Mesenchymal stem cell (in vitro differentiated cells and primary cell): Measurements from ENCODE around the gene STXBP4.

ENCODE experiments used
- DNase-seq: peaks from one replicate; pipeline ENCODE4 v3.0.0-alpha.2; 2013
- H2AFZ ChIP-seq: one replicate; pipeline ENCODE4 v1.6.1; 2013; ENCODE audit warnings: low read depth, mild to moderate bottlenecking, control low read depth, inconsistent platforms, low read length, moderate library complexity
- H2AK5ac ChIP-seq: 2 replicates; pipeline ENCODE4 v1.6.1; 2013; ENCODE audit warnings: low read length, moderate library complexity, mild to moderate bottlenecking, inconsistent platforms; ENCODE audit not compliant: severe bottlenecking
- H2BK120ac ChIP-seq: one replicate; pipeline ENCODE4 v1.6.1; 2013; ENCODE audit warnings: low read depth, mild to moderate bottlenecking, inconsistent platforms, low read length, moderate library complexity
- H2BK12ac ChIP-seq, 2 experiments: one replicate each; pipeline ENCODE4 v1.6.1; 2013; ENCODE audit warnings: inconsistent platforms in 2 of 2, low read length in 2 of 2, mild to moderate bottlenecking in 2 of 2, moderate library complexity in 2 of 2, control low read depth in 1 of 2
- H2BK15ac ChIP-seq: one replicate; pipeline ENCODE4 v1.6.1; 2013; ENCODE audit warnings: mild to moderate bottlenecking, low read depth, inconsistent platforms; ENCODE audit not compliant: poor library complexity, severe bottlenecking
- H2BK5ac ChIP-seq: 2 replicates; pipeline ENCODE4 v1.6.1; 2013; ENCODE audit warnings: low read depth, mild to moderate bottlenecking, low read length, control low read depth, inconsistent platforms; ENCODE audit not compliant: poor library complexity, severe bottlenecking
- H3K14ac ChIP-seq, 2 experiments: one replicate each; pipeline ENCODE4 v1.6.1; 2013; ENCODE audit warnings: inconsistent platforms in 2 of 2, low read length in 2 of 2, control low read depth in 1 of 2, mild to moderate bottlenecking in 1 of 2, moderate library complexity in 1 of 2
- H3K18ac ChIP-seq, 2 experiments: one replicate each; pipeline ENCODE4 v1.6.1; 2013; ENCODE audit warnings: inconsistent platforms in 2 of 2, low read length in 2 of 2, control low read depth in 1 of 2, low read depth in 1 of 2, mild to moderate bottlenecking in 1 of 2
- H3K23ac ChIP-seq, 2 experiments: one replicate each; pipeline ENCODE4 v1.6.1; 2013; ENCODE audit warnings: inconsistent platforms in 2 of 2, low read length in 2 of 2, mild to moderate bottlenecking in 2 of 2, moderate library complexity in 2 of 2, control low read depth in 1 of 2
- H3K27ac ChIP-seq: 2 replicates; pipeline ENCODE4 v1.5.1; 2013; ENCODE audit warnings: mild to moderate bottlenecking, moderate library complexity, low read length, control low read depth, inconsistent platforms; ENCODE audit not compliant: poor library complexity, severe bottlenecking
- H3K27me3 ChIP-seq, 2 experiments: 2 replicates each; pipeline versions ENCODE4 v1.6.1 to v1.7.0; 2013; ENCODE audit warnings: low read length in 2 of 2, mild to moderate bottlenecking in 2 of 2, moderate library complexity in 2 of 2, control low read depth in 1 of 2, inconsistent platforms in 1 of 2; ENCODE audit not compliant: control insufficient read depth in 1 of 2, insufficient read depth in 1 of 2
- H3K36me3 ChIP-seq, 2 experiments: 2 replicates each; pipeline versions ENCODE4 v1.6.1 to v1.7.0; 2013; ENCODE audit warnings: low read length in 2 of 2, control low read depth in 1 of 2, inconsistent platforms in 1 of 2, low read depth in 1 of 2, mild to moderate bottlenecking in 1 of 2; ENCODE audit not compliant: insufficient read depth in 2 of 2, control insufficient read depth in 1 of 2
- H3K4ac ChIP-seq, 2 experiments: one replicate each; pipeline ENCODE4 v1.6.1; 2013; ENCODE audit warnings: inconsistent platforms in 2 of 2, low read length in 2 of 2, mild to moderate bottlenecking in 2 of 2, moderate library complexity in 2 of 2, control low read depth in 1 of 2, low read depth in 1 of 2
- H3K4me1 ChIP-seq: 2 replicates; pipeline ENCODE4 v1.6.1; 2013; ENCODE audit warnings: low read depth, low read length, control low read depth; ENCODE audit not compliant: control insufficient read depth, insufficient read depth
- H3K4me2 ChIP-seq: 2 replicates; pipeline ENCODE4 v1.6.1; 2013; ENCODE audit warnings: low read length, mild to moderate bottlenecking, inconsistent platforms; ENCODE audit not compliant: poor library complexity, severe bottlenecking
- H3K4me3 ChIP-seq, 2 experiments: 2 replicates each; pipeline versions ENCODE4 v1.5.1 to v1.7.0; 2013; ENCODE audit warnings: low read length in 2 of 2, mild to moderate bottlenecking in 2 of 2, control low read depth in 1 of 2, low read depth in 1 of 2; ENCODE audit not compliant: insufficient read depth in 1 of 2
- H3K79me1 ChIP-seq: replicated peaks from 2 replicates; pipeline ENCODE4 v1.6.1; 2013; ENCODE audit warnings: mild to moderate bottlenecking, control low read depth, low read length, inconsistent platforms; ENCODE audit not compliant: poor library complexity, severe bottlenecking
- H3K9ac ChIP-seq: 2 replicates; pipeline ENCODE4 v1.7.0; 2013; ENCODE audit warnings: mild to moderate bottlenecking, low read length, moderate library complexity
- H3K9me3 ChIP-seq: 2 replicates; pipeline ENCODE4 v1.7.0; 2013; ENCODE audit warnings: mild to moderate bottlenecking, low read length; ENCODE audit not compliant: control insufficient read depth
- H4K8ac ChIP-seq: one replicate; pipeline ENCODE4 v1.6.1; 2013; ENCODE audit warnings: inconsistent platforms, mild to moderate bottlenecking, low read length, moderate library complexity
- H4K91ac ChIP-seq: one replicate; pipeline ENCODE4 v1.6.1; 2013; ENCODE audit warnings: mild to moderate bottlenecking, low read length, inconsistent platforms
- WGBS: methylation state at CpG from one replicate; pipeline ENCODE4 v1.1.7; 2013; ENCODE audit warnings: mixed read lengths; 5-methylcytosine and 5-hydroxymethylcytosine counted together

Gene STXBP4

DNA sequence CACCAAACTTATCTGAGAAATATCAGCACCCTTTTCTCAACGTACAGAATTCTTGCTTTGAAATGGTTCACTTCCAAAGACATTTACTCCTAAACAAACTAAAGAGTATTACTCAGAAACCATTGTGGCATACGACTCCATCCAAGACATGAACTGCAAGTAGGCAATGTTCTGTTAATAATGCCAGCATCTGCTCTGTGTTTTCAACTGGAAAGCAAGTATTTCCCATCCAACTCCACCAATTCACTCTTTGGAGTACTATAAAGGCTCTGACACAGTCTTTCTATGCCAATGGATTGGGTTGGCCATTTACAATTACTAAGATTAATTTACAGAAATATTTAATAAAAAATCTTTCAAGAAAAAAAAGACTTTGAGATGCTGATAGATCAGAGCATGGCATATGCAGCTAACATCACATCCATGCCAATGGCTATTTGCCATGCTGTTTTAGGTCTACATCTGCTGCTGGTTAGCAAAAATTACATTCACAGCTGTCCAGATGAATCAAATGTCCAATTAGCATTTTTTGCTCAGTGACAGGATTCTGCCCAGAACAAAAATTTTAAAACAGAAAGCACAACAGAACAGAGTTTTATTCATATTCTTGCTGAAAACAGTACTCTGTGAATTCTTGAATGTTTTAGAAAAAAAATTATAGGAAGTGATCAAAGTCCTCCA, 230.3 kb downstream of the STXBP4 start:
- Histone ChIP-seq H4K8ac (no peak overlapping the region), H2AFZ (no peak overlapping the region), H3K4ac (no peak overlapping the region), H3K4me2 (no peak overlapping the region), H3K23ac (no peak overlapping the region), H3K9ac (no peak overlapping the region), H2BK5ac (no peak overlapping the region), H3K79me1 (no peaks in the 10 kb centered on the region), H3K27me3 (peaks cover 0 to 3% of the 10 kb centered on the region in 2 experiments), H2BK120ac (no peak overlapping the region), H2AK5ac (no peak overlapping the region), H2BK12ac (no peak overlapping the region), H3K27ac (no peak overlapping the region), H3K14ac (no peak overlapping the region), H3K18ac (no peak overlapping the region), H3K4me3 (no peak overlapping the region), H2BK15ac (no peak overlapping the region), H3K36me3 (no peaks in the 10 kb centered on the region), H3K9me3 (no peaks in the 10 kb centered on the region), H3K4me1 (no peaks in the 10 kb centered on the region), H4K91ac (no peak overlapping the region)
- 67% methylated on average over 2 of the region's 2 CpGs for WGBS
- no peak for DNase-seq

- no peak overlapping the region for H3K23ac ChIP-seq
- no peak overlapping the region for H2AK5ac ChIP-seq
- no peak overlapping the region for H2AFZ ChIP-seq
- H2BK12ac ChIP-seq, result no peak overlapping the region
- no peak overlapping the region for H3K4ac ChIP-seq
- no peaks in the 10 kb centered on the region for H3K36me3 ChIP-seq
- no peak overlapping the region for H2BK15ac ChIP-seq
- H2BK5ac ChIP-seq, result no peak overlapping the region
- no peaks in the 10 kb centered on the region for H3K9me3 ChIP-seq
- H3K14ac ChIP-seq, result no peak overlapping the region
- no peak overlapping the region for H4K8ac ChIP-seq
- no peak overlapping the region for H3K9ac ChIP-seq
- no peaks in the 10 kb centered on the region for H3K79me1 ChIP-seq
- H3K4me3 ChIP-seq, result no peak overlapping the region
- H3K27ac ChIP-seq, result no peak overlapping the region
- no peak overlapping the region for H2BK120ac ChIP-seq
- no peaks in the 10 kb centered on the region for H3K4me1 ChIP-seq
- no peak for DNase-seq
- H3K27me3 ChIP-seq, result peaks cover 0 to 3% of the 10 kb centered on the region in 2 experiments
- H4K91ac ChIP-seq, result no peak overlapping the region
- H3K4me2 ChIP-seq, result no peak overlapping the region
- WGBS, result 78% methylated on average over 1 of the region's 2 CpGs
- H3K18ac ChIP-seq, result no peak overlapping the region
Measured at GRCh38 chr17:55200904-55201303, 232.3 kb downstream of the STXBP4 start.

DNA sequence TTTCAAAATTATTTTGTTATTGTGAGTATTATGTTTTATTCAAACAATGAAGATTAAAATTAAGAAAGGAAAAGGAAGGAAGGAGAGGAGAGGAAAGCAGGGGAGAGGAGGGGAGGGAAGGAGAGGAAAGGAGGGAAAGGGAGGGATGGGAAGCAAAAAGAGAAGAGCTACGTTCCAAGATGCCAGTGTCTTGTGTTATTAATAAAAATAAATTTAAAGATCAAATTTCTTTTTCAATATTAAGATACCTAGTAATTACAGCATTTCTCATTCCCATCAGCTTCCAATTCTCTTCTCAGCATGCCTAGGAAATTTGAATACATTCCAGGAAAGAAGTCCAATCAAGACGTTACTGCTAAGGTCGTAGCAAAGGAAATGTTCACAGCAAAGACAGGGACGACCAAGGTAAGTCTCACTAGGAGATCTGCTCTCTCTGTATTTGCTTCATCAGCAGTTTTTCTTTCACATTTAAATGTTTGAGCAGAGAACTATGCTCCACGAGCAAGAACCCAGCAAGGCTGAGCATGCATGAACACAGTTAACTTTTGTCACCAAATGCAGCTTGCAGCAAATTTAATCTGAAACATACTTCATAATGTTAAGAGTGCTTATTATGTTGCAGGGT, 232.9 kb downstream of the STXBP4 start:
- Histone ChIP-seq H3K79me1 (no peaks in the 10 kb centered on the region), H3K4me2 (no peak overlapping the region), H3K9ac (no peak overlapping the region), H2AFZ (no peak overlapping the region), H2BK12ac (no peak overlapping the region), H3K14ac (no peak overlapping the region), H2BK5ac (no peak overlapping the region), H3K27ac (no peak overlapping the region), H3K4me1 (no peaks in the 10 kb centered on the region), H3K4ac (no peak overlapping the region), H4K91ac (no peak overlapping the region), H2BK120ac (no peak overlapping the region), H4K8ac (no peak overlapping the region), H3K23ac (no peak overlapping the region), H2BK15ac (no peak overlapping the region), H3K18ac (no peak overlapping the region), H3K36me3 (no peaks in the 10 kb centered on the region), H3K27me3 (peaks cover 0 to 3% of the 10 kb centered on the region in 2 experiments), H2AK5ac (no peak overlapping the region), H3K4me3 (no peak overlapping the region), H3K9me3 (no peaks in the 10 kb centered on the region)
- 52% methylated on average over 3 of the region's 5 CpGs for WGBS
- no peak for DNase-seq

DNA sequence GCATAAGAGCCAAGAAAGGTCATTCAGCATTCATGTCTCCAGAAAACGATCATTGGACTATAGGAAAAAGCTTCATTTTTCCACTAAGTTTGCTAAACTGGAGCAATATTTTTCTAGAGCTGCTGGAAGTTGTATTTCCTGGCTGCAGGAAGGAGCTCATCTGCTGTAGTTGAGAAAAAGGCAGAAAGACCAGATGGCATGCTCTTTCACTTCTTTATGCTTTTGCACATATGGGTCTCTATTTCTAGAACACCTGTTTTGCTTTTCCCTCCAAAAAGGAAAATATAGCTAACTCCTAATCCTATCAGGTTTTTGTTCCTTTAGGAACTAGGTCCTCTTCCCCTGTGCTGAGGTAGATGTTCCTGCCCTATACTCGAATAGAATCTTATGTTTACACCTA, 234.3 kb downstream of the STXBP4 start:
- WGBS, result 57% methylated on average over 1 of the region's 2 CpGs
- H3K36me3 ChIP-seq, result no peaks in the 10 kb centered on the region
- H3K4me2 ChIP-seq, result no peak overlapping the region

More for the DNA sequence above, 234.3 kb downstream of the STXBP4 start:
- H2BK120ac ChIP-seq, result no peak overlapping the region
- no peaks in the 10 kb centered on the region for H3K79me1 ChIP-seq
- no peak overlapping the region for H4K8ac ChIP-seq
- H4K91ac ChIP-seq, result no peak overlapping the region
- H3K4me3 ChIP-seq, result no peak overlapping the region
- no peak overlapping the region for H2AFZ ChIP-seq
- no peak overlapping the region for H2BK12ac ChIP-seq
- H3K23ac ChIP-seq, result no peak overlapping the region
- H3K27me3 ChIP-seq, result peaks cover 0 to 3% of the 10 kb centered on the region in 2 experiments
- no peaks in the 10 kb centered on the region for H3K9me3 ChIP-seq
- no peaks in the 10 kb centered on the region for H3K4me1 ChIP-seq
- H3K18ac ChIP-seq, result no peak overlapping the region
- no peak overlapping the region for H2AK5ac ChIP-seq
- no peak overlapping the region for H2BK5ac ChIP-seq
- H2BK15ac ChIP-seq, result no peak overlapping the region
- no peak overlapping the region for H3K4ac ChIP-seq
- H3K14ac ChIP-seq, result no peak overlapping the region
- no peak overlapping the region for H3K27ac ChIP-seq
- DNase-seq, result no peak
- H3K9ac ChIP-seq, result no peak overlapping the region
